ENCODE results near the gene TMPRSS7.

TMPRSS7 gene

DNA sequence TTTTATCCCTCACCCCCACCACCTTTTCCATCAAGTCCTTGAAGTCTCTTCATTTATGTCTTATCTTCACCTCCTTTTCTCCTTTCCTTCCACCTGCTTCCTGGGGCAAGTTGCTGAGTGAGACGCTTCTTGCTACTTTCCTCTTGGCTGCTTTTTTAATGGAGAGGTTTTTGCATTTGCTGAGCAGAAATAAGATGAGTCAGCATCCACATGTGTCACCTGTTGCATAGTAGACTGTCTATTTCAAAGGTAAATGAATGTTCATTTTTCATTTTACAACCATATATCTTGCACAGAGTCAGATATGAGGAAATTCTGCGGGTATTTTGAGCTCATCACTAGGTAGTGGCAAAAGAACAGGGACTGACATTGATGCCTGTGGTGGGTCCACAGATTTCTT, 70.2 kb downstream of the TMPRSS7 start:
- no peak for DNase-seq

DNA sequence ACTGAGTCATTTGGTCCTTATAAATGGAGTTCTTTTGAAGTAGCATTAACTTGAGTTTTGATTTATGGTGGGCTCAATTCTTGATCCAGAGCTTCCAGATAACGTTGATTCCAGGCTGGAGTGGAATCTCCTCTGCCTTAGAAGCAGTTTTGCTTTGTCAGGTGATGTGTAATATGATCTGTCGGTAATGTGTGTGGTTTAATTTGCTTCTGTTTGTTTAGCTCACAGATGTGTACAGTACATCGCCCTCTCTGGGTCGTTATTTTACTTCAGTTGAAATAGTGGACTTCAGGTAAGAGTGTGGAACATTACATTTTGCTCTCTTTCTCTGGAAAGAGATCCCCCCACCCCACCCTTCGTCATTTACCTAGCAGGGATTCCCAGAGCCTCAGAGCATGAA, 74.8 kb downstream of the TMPRSS7 start:
- no peak for DNase-seq

DNA sequence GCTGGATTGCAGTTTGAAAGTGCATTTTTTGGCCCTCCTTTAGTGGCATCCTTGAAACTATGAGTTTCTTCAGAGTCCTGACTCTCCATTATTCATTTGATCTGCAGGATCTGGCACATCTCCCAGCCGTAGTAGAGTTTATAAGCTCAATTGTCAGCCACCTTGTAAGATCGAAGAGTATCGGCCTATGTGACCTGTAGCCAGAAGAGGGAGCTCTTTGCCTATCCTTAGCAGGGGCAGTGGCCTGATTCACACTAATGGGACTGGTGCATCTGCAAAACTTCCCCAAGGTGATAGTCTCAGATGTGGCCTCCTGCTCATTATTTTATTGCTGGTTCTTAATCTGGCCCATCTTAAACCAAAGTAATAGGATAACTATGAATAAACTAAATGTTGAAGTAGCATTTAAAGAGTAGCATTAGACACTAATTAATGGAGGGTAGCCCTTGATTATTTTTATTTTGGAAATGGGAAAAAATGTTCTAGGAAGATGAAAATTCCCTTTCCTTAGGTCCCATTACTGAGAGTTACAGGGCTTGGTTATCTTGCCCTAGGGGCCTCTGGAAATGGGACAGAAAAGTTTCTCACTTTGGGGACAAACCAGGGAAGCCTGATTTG, 77.4 kb downstream of the TMPRSS7 start:
- DNase-seq = peak; percentile 58

DNA sequence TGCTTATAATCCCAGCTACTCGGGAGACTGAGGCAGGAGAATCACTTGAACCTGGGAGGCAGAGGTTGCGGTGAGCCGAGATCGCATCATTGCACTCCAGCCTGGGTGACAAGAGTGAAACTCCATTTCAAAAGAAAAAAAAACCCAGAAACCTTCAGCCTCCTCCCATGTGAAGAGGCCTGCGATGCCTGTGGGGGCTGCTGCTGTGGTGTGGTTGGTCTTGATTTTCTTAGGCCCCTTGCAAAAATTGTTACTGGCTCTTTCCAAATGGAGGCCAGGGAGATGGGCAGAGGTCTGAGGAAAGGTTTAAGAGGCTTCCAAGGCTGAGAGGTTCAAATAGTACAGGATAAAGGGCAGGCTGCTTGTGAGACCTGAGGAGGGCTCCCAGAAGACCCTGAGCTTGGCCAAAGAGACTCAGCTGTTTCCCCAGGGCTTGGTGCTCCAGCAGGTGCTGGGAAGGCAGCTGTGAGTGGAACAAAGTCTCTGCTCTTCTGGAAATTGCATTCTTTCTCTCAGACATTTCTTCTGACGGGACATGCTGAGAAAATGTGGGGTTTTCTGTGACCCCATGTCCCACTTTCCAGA, 80.1 kb downstream of the TMPRSS7 start:
- DNase-seq = no peak

DNA sequence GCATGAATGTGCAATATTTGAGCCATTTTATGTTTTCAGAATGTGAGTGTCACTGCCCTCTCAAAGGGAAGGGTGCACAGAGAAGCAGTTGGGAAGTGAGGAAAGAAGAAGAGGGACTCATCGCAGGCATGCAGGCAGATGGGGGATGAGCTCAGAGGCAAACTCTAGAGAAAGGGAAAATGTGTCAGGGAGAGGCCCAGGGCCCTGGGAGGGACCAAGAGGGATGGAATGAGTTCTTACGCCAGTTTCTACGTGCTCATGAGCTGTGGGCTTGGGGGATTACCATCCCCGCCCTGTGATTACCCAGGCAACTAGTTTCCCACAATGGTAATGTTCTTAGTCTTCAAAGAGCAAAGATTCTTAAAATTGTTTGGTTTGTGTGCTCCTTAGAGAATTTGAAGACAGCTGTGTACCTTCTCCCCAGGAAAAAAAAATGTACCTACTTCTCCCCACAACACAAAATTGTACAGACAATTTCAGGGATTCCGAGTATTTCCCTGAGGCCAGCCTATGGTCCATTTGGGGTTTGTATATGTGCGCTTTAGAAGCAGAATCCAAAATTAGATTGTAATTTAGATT, 80.7 kb downstream of the TMPRSS7 start:
- DNase-seq = no peak

DNA sequence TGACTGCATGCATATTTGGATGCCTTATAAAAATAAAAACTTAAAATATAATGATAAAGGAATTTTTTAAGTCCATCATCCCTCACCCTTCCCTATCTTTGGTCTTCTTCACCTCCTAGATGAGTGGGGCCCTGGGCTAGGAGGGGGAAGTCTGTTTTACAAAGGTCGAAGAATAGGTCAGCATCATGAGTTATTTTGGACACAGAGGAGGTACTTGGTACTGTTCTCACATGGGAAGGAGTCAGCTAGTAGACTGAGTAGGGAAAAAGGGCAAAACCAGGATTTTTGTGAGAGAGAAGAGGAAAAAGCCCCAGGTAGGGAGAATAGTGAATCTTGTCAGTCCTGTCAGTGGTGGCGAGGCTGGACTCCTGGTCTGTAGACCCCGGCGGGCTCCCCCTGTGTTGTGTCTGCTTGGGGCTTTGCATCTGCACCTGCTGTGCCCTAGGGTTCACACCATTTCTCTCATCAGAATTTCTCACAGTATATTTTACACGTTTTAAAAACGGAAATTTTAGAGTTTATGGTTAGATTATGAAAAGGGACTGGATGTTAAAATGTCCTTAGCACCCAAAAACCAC, 81.4 kb downstream of the TMPRSS7 start:
- no peak for DNase-seq

DNA sequence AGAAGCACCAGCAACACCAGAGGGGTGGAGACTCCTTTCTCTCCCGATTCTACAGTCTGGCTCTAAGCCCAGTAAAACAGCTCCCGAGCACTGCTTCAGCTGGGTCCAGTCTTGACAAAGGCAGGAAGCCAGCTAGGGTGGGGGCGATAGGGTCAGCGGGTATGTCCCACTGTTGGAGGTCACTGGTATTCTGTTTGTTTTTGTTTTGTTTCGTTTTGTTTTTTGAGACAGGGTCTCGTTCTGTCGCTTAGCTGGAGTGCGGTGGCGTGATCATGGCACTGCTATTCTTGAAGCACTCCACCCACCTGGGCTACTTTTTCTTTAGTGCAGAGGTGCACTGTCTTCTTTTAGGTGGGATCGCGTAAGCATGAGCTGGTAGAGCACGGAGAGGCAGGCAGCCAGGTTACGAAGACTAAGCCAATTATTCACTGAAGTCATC, 82.2 kb downstream of the TMPRSS7 start:
- no peak for DNase-seq

DNA sequence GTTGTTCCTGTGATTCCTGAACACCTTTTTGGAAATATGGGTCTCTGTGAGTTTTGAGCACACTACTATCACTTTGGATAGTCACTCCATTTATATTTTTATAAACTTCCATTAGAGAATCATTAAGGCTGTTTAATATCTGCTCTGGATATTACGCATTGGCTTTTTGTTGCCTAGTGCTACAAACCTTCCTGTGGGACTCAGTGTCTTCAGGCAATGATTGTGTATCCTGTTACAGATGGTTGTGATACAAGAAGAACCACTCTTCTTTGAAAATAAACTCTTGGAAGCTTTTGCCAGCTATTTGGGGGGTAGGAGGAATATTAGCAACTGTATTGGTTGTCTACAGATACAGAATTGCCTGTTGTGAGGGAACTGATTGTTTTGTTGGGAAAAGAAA, 82.9 kb downstream of the TMPRSS7 start:
- DNase-seq = no peak

DNA sequence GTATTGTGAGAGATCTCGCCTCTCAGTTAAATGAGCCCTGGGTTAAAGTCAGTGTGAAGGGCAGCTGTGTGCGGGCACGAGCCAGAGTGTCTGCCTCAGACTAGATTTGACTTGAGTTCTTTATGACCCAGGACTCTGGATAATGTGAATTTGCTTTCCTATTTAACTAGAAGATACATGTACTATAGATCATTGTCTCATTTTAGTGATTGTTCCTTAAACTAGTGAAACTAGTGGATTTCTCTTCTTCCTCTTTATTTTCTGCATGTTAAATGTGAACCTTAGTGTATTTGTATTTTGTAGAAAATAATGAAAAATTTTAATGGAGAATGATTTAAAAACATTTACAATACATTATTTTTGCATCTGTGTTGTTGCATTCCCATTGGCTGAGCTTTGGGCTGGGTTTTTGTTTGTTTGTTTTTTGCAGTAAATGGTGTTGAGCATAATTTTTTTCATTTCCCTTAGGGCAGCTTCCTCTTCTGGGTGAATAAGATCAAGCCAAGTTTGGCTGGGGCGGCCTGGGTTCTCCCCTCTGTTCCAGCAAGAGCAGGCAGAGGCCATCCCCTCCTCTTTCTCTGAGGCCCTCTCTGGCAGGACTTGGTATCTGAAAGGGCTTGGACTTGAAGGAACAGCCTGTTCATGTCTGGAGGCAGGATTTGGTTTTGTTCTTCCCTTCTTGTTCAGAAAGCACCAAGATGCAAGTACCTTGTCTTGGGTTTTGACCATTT, 83.5 kb downstream of the TMPRSS7 start:
- DNase-seq = no peak

DNA sequence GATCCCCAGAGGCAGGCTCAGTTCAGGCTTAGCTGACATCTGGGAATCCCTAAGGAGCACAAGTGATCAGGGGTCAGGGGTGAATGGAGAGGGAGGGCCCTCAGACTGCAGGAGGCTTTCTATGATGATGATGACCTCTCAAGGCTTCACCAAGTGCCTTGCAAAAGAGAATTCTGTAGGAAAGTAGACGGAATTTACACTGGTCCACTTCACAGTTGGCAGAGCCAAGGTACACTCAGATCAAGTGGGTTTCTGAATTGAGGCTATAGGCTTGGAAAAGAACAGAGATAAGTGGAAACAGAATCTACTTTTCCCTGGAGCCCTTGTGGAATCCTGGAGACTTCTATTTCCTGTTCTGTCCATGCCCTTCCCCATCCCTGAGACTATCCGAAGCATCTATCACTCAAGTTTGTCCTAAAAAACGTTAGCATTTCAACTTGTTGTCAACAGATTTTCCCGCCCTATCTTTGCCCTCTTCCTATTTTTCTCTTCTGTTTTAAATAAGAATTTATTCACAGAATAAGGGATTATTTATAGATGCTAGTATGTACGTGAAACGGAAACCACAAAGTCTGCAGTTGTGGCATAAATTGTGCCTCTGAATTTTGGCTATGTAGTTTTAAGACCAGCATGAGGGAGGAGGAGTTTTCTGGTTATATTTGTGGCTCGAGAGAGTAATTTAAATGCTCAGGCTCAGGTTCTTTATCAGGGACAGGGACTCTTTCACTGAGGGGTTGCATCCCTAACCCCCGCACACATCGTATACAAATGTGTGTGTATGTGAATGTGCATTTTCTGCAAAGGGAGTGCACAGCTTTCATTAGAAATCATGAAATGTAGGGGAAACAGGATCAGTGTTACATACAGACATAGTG, 85.7 kb downstream of the TMPRSS7 start:
- no peak for DNase-seq

DNA sequence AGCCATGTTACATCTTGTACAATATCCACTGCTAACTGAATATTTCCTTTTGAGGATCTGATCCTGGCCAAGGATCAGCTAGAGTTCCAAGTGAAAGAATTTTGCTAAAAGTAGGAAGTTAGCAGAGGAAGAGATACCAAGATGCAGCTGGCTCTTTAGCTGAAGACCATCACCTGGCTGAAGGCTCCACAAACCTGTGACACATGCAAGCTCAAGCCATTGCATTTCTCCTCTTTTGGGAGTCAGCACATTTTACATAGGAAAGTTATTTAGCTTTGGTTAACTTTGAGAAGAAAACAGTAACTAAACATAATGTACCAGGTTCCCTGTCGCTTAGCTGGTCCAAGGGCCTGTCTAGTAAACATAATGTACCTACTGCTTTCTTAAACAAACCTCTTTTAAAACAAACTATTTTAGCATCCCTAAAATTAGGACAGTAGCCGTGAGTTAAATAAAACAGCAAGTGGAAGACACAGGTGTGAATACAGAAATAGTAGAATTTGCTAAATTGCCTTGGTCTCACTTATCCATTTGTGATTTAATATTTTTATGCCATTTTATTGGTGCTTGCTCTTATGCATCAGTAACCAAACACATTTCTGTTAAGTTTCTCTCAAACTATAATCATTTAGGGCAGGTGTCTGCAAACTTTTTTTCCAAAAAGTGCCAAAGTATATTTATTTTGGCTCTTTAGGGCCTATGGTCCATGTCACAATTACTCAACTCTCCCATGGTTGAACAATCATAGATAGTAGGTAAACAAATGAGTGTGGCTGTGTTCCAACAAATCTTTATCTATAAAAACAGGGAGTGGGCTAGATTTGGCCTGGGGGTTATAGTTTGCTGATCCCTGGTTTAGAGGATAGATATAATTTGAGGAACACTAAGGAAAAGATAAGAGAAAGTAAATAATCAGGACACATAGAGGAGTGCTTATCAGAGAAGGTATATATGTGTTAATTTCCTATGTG, 87.3 kb downstream of the TMPRSS7 start:
- DNase-seq = no peak

DNA sequence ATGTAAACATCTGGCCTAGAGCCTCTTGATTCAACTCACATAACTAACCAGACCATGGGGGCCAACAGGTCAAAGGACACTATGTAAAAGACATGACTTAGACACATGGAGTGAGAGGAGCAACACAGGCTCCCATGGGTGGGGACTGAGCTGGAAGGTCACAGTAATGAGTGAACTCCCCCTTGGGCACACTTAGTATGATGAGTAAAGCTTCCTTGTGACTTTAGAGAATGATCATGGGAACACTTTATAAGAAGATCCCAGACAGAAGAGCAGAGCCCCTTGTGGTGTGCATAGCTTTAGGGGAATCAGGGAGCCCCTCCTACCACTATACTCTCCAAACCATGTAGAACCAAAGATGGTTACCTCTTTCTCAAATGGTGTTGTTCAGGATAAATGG, 88.3 kb downstream of the TMPRSS7 start:
- DNase-seq = no peak

DNA sequence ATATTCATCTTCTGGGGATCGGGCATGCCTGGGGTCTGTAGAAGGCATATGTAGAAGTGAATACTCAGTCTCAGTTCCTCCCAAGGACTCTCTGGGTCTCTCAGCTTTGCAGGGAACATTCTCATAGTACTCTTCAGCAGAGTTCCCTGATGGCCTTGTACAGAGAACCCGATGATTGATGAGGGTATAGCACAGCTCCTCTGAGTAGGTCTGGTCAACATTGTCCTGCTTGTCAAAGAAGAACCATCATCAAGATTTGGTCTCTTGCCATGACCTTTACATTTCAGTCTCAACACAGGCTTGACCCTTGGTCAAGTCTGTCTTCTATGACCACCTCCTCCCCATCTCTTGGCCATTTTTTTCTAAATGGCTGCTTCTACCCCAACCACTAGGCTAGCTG, 89.0 kb downstream of the TMPRSS7 start:
- no peak for DNase-seq

DNA sequence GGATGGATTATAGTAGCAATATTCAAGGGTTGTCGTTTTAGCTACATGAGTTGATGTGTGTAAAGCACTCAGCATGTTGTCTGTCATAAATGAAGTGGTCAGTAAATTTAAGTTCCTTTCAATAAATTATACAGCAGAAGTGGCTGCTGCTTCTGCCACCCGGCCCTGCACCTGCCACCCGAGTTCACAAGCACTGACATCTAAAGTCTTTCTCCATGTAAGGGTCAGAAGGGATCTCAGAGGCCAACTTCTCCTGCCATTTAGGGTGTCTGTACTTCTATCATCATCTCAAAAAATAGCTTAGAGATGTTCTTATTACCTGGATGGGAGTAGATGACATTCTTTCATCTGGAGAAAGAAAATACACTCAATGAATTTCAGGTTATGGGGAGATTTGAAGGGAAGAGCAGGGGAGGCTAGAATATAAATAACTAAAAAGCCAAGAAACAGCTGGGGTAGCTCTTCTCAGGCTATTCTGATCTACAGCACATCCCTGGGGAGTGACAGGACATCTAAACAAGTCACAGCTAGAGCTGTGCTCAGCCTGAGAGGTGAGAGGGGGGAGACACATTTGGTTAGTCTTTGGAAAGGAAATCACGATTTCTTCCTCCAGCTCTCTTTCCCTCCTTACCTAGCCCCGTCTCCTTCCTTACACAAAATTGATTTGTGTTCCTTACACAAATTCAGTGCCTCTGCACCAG, 90.5 kb downstream of the TMPRSS7 start:
- DNase-seq = no peak

DNA sequence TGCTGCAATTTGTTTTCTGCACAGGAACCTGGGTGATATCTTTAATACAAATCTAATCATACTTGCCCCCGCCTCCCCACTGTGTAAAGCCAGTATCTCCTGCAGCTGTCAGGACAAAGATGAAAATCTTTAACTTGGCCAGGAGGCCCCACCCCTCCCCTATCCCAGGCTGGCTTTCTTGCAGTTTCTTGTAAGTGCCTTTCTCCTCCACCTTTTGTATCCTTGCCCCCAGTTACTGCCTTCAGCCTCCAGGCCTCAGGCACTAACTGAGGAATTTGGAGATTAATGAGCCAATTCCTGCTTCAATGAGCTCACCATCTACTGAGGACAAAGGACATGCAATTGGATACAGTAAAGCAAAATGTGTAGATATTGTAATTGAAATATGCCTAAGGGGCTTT, 92.0 kb downstream of the TMPRSS7 start:
- no peak for DNase-seq

DNA sequence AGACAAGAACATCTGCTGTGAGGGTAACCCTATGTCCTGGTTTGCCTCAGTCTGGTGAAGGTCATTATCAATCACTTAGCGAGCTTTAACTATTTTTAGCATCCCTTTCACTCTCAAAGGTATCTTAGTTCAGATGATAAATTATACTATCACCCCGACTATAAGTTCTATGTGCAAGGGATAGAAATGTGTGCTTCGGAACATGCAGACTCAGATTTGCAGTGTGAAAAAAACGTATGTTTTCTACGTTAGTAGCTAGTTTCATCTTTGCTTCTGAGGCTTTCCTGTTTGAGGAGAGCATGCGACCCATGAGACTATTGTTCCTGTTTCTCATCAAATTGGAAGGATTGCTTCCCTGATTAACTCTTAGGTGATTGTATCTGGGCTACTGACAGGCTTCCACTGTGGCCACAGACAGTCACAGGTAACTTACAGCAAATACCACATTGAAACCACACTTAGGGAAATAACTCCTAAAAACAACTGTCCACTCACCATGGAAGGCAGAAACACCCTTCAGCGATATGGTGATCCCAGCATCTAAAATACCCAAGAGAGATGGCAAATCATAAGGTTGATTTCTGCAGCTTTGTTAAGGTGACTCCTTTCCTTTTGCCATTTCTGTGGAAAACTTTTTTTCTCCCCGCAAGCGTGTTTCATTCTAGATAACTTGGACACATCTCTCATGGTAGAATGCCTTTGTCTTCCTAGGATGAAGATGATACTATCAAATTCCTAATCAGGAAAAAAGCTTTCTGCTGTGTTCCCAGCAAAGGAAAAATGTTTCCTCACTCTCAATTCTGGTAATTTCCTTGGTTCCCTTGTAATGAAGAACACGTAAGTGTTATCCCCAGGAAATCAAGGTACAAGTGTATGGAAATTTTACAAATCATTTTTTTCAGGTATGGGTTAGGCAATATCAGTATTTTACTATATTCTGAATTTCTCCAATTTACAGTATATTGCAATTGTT, 93.3 kb downstream of the TMPRSS7 start:
- no peak for DNase-seq

DNA sequence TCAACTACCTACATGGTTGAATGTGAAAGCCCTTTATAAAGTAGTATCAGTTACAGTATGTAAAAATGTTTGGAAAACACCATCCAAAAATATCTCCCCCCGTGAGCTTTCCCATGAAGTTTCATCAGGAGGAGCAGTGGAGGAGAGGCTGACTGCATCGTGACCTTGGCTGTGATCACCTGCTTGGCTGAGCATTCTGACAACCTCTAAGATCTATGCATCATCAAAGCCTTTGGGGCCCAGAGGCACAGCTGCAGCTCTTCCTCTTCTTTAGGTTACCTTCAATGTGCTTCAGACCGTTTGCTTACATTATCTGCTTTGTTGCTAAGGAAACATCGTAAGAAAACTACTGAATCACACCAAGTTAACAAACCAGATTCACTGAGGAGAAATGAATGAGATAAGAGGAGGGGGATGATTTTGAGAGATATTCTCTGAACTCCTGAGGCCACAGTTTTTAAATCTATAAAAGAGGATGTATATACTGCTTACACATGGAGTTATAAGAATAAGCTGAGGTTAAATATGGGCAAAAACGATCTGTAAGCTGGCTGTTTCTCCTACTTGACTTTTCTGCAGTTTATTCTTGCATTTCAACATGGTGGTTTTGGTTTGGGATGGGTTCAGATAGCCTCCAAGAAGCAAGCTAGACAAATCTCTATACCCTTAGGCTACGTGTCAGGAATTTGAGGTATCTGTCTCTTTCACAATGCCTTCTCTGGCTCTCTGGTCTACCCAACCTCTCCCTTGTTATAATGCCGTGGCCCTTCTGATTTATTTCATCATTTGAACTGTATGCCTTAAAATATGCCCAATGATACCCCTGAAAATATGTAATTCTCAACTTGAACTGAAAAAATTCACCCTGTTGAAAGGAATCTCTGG, 94.5 kb downstream of the TMPRSS7 start:
- DNase-seq = peak; percentile 41

DNA sequence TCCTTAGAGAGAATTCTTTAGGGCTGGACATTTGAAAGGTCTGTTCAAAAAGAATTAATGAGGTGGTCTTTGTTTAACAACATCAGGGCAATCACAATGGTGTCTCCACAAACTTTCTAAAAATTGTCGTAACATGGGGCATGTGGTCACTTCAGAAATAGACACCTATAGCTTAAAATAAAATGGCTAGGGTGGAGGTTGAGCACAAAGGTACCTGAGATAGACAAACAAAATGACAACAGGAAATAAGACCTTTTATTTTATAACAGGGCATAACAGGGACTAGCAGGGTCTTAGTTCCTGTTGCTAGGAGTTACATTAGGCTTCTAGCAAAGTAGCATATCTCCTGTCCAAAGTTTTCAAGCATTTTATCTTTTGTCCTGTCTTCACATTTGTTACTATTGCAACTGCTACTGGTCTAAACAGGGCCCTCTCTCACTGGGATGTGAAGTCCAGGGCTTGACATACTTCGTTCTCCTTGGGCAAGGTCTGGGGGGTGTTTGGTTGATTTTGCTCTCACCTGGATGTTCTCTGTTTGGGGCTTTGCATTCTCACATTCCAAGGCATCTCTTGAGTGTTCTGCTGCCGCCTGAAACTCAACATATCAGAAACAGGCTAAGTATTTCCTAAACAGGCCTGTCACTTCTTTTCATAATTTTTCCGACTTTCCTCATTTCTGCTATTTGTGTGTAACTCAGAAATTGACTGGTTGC, 95.5 kb downstream of the TMPRSS7 start:
- DNase-seq = no peak
